ENCODE measurements around the gene UNC13C. TPM values are rescaled to one million over a fixed set of nuclear protein-coding genes. Genes with fewer than 3 reads are reported as not detected.

Gene UNC13C
- total RNA-seq, 2 experiments from 2014 or later, result not detected

DNA sequence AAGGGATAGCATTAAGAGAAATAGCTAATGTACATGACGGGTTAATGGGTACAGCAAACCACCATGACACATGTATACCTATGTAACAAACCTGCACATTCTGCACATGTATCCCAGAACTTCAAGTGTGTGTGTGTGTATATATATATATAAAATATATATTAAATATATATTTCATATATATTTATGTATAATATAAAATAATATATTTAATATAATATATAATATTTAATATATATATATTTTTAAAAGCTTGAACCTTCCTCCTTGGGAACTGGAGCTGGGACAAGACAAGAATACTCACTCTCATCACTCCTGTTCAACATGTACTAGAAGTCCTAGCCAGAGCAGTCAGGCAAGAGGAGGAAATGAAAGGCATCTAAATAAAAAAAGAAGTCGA, 149.3 kb downstream of the UNC13C start:
- Mint-ChIP-seq H3K9me3 (peaks cover 2% of the 10 kb centered on the region), H3K4me1 (no peaks in the 10 kb centered on the region), H3K27me3 (no peaks in the 10 kb centered on the region), H3K36me3 (no peaks in the 10 kb centered on the region), H3K27ac (no peak overlapping the region), H3K4me3 (no peak overlapping the region)
- DNase-seq, result no peak

DNA sequence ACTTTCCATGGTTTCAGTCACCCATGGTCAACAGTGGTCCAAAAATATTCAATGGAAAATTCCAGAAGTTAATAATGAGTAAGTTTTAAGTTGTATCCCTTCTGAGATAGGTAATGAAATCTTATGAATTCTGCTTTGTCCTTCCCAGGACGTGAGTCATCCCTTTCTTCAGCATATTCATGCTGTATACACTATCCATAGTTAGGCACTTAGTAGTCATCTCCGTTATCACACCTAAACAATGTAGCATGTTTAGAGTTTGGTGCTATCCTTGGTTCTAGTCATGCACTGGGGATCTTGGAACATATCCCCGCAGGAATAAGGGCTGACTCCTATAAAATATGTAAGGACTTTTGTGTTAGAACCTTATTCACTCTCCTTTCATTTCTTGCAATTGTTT, 153.2 kb downstream of the UNC13C start:
- no peaks in the 10 kb centered on the region for H3K36me3 Mint-ChIP-seq

DNA sequence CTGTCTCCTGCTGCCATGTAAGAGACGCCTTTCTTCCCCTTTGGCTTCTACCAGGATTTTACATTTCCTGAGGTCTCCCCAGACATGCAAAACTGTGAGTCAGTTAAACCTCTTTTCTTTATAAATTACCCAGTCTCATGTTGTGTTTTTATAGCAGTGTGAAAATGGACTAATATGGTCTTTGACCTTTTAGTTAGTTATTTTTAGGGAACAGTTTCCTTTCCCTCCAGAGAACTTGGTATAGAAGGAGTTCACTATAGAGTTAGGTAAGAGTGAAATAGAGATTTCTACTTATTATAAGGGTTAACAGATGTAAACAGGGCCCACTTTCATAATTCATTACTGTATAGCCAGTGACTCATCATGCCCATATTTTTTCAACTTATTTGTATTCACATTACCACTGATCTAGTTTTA, 170.9 kb downstream of the UNC13C start:
- Mint-ChIP-seq H3K4me3 (no peak overlapping the region), H3K9me3 (no peaks in the 10 kb centered on the region), H3K36me3 (no peaks in the 10 kb centered on the region), H3K27ac (no peak overlapping the region), H3K27me3 (no peaks in the 10 kb centered on the region), H3K4me1 (no peaks in the 10 kb centered on the region)
- DNase-seq, result no peak

More for the DNA sequence above, 153.2 kb downstream of the UNC13C start:
- H3K27ac Mint-ChIP-seq, result no peak overlapping the region
- H3K4me3 Mint-ChIP-seq, result no peak overlapping the region
- no peaks in the 10 kb centered on the region for H3K4me1 Mint-ChIP-seq
- H3K27me3 Mint-ChIP-seq, result no peaks in the 10 kb centered on the region
- no peak for DNase-seq
- H3K9me3 Mint-ChIP-seq, result peaks cover 2% of the 10 kb centered on the region

- H3K9me3 Mint-ChIP-seq, result no peaks in the 10 kb centered on the region
- no peak for DNase-seq
- no peaks in the 10 kb centered on the region for H3K36me3 Mint-ChIP-seq
- H3K27ac Mint-ChIP-seq, result no peak overlapping the region
- H3K4me1 Mint-ChIP-seq, result no peaks in the 10 kb centered on the region
- no peak overlapping the region for H3K4me3 Mint-ChIP-seq
- peaks cover 2% of the 10 kb centered on the region for H3K27me3 Mint-ChIP-seq
These were observed 172.0 kb downstream of the UNC13C start for GRCh38 chr15:54150255-54150654.

DNA sequence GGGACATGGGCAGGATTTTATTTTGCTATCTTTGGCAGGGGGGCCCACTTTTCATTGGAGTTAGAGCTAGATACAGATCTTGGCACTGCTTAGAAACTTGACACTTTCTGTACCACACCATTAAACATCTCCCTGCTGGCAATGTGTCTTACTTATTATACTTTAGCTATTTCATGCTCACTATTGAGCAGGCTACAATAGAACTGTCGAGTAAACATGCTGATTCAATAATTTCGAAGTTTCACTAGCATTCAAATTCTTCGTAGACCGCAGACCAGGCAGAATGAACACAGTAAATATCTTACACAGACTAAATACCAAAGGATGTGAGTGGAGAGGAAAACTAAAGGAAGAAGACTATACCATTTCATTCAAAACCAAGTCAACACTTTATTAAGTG, 180.8 kb downstream of the UNC13C start:
- Mint-ChIP-seq H3K4me3 (no peak overlapping the region), H3K36me3 (no peaks in the 10 kb centered on the region), H3K4me1 (no peaks in the 10 kb centered on the region), H3K27me3 (peaks cover 2% of the 10 kb centered on the region), H3K9me3 (no peaks in the 10 kb centered on the region), H3K27ac (no peak overlapping the region)
- DNase-seq, result no peak

DNA sequence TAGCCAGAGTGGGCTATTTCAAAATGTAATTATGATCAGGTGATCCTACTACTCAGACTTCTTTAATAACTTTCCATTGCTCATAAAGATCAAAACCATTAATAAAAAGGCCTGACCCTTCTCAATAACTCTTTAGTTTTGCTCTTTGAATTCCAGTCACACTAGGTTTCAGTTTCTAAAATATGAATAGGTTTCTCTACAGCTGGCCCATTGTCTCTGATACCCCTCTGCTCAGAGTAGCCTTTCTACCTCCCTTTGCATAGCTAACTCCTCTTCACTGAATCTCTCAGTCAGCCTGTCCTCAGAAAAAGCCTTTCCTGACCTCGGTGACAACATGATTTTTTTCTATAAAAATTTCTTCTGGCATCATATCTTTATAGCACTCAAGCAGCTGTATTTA, 209.1 kb downstream of the UNC13C start:
- H3K9me3 Mint-ChIP-seq, result peaks cover 3% of the 10 kb centered on the region
- H3K4me1 Mint-ChIP-seq, result no peaks in the 10 kb centered on the region
- H3K27me3 Mint-ChIP-seq, result no peaks in the 10 kb centered on the region
- no peak overlapping the region for H3K27ac Mint-ChIP-seq
- H3K36me3 Mint-ChIP-seq, result no peaks in the 10 kb centered on the region
- no peak for DNase-seq
- H3K4me3 Mint-ChIP-seq, result no peak overlapping the region

- Mint-ChIP-seq H3K36me3 (no peaks in the 10 kb centered on the region), H3K9me3 (peaks cover 19% of the 10 kb centered on the region), H3K4me3 (no peak overlapping the region), H3K4me1 (no peaks in the 10 kb centered on the region), H3K27me3 (no peaks in the 10 kb centered on the region), H3K27ac (no peak overlapping the region)
- no peak for DNase-seq
These were observed 219.8 kb downstream of the UNC13C start for GRCh38 chr15:54197995-54198394.

DNA sequence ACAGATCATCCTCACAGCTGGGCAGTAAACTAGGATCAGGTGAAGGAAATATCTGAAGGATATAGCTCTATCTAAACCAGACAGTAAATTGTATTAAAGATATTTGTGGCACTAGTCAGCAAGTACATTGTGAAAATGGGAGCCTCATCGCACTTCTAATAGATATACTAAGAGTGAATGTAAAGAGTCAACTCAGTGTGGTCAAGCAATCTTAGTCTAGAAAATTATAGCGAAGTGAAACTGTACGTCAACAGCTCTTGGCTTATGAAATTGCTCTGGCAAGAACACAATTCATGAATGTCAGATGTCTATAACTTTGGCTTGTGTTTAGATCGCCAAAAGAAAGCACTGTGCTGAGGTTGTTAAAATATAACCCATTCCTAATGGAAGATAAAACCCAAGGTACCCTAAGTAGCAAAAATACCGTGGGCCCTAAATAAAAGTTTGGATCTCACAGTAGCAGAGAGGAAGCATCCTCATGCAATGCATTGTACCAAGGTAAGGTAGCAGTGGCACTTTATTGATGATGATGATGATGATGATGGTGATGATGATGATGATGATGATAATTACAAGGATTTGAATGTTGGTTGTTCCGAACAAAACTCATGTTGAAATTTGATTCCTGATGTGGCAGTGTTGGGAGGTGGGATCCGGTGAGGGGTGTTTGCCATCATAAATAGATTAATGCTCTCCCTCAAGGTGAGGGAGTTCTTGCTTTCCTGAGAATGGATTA, 228.5 kb downstream of the UNC13C start:
- DNase-seq, result no peak
- Mint-ChIP-seq H3K27ac (no peak overlapping the region), H3K27me3 (peaks cover 4% of the 10 kb centered on the region), H3K4me3 (no peak overlapping the region), H3K4me1 (no peaks in the 10 kb centered on the region), H3K36me3 (no peaks in the 10 kb centered on the region), H3K9me3 (no peaks in the 10 kb centered on the region)

GRCh38 chr15:54208786-54209185, 230.5 kb downstream of the UNC13C start:
- Mint-ChIP-seq H3K4me1 (no peaks in the 10 kb centered on the region), H3K9me3 (no peaks in the 10 kb centered on the region), H3K36me3 (no peaks in the 10 kb centered on the region), H3K27ac (no peak overlapping the region), H3K27me3 (peaks cover 4% of the 10 kb centered on the region), H3K4me3 (no peak overlapping the region)
- no peak for DNase-seq

- no peaks in the 10 kb centered on the region for H3K9me3 Mint-ChIP-seq
- no peak overlapping the region for H3K27ac Mint-ChIP-seq
- DNase-seq, result no peak
- H3K27me3 Mint-ChIP-seq, result peaks cover 4% of the 10 kb centered on the region
- H3K4me3 Mint-ChIP-seq, result no peak overlapping the region
- no peaks in the 10 kb centered on the region for H3K36me3 Mint-ChIP-seq
- no peaks in the 10 kb centered on the region for H3K4me1 Mint-ChIP-seq
These were observed 234.4 kb downstream of the UNC13C start for GRCh38 chr15:54212635-54213034.

GRCh38 chr15:54226455-54226854, 248.2 kb downstream of the UNC13C start:
- DNase-seq, result no peak
- H3K27ac Mint-ChIP-seq, result no peak overlapping the region
- H3K4me3 Mint-ChIP-seq, result no peak overlapping the region
- H3K4me1 Mint-ChIP-seq, result no peaks in the 10 kb centered on the region
- no peaks in the 10 kb centered on the region for H3K27me3 Mint-ChIP-seq
- no peaks in the 10 kb centered on the region for H3K36me3 Mint-ChIP-seq
- H3K9me3 Mint-ChIP-seq, result peaks cover 4% of the 10 kb centered on the region

DNA sequence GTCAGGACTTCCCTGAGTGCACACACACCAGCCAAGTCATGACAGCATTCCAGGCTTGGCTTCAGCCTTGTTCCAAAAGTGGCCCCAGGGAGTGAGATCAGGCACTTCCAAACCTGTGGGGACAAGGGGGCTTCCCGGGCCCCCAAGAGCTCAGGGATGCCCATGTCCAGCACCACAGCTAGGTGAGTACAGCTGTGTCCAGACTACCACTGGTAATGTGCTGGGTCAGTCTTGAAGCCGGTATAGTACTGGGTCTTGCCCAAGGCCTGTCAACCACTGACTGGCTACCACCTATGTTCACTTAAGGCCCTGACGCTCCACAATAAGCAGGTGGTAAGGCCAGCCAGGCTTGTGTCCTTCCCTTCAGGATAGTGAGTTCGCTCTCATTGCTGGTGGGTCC, 249.3 kb downstream of the UNC13C start:
- Mint-ChIP-seq H3K4me3 (no peak overlapping the region), H3K4me1 (no peaks in the 10 kb centered on the region), H3K36me3 (no peaks in the 10 kb centered on the region), H3K9me3 (peaks cover 4% of the 10 kb centered on the region), H3K27ac (no peak overlapping the region), H3K27me3 (no peaks in the 10 kb centered on the region)
- DNase-seq, result no peak

DNA sequence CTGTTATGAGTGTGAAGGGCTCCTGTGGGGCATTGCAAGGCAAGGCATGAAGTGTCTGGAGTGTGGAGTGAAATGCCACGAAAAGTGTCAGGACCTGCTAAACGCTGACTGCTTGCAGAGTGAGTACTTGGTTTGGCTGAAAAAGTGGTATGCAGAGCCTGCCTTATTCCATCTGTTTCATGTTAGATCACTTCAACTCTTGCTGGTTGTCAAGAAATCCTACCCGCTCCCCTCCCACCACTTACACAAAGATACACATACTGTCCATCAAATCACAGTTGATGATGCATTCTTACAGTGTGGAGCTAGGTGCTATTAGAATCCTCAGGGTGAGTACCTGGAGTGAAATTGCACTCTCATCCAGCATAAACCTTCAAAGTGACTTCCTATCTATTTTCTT, 272.1 kb downstream of the UNC13C start:
- no peaks in the 10 kb centered on the region for H3K4me1 Mint-ChIP-seq
- DNase-seq, result no peak
- no peaks in the 10 kb centered on the region for H3K36me3 Mint-ChIP-seq
- no peak overlapping the region for H3K4me3 Mint-ChIP-seq
- H3K27me3 Mint-ChIP-seq, result no peaks in the 10 kb centered on the region
- no peak overlapping the region for H3K27ac Mint-ChIP-seq
- no peaks in the 10 kb centered on the region for H3K9me3 Mint-ChIP-seq

GRCh38 chr15:54256190-54256589, 277.9 kb downstream of the UNC13C start:
- no peaks in the 10 kb centered on the region for H3K27me3 Mint-ChIP-seq

DNA sequence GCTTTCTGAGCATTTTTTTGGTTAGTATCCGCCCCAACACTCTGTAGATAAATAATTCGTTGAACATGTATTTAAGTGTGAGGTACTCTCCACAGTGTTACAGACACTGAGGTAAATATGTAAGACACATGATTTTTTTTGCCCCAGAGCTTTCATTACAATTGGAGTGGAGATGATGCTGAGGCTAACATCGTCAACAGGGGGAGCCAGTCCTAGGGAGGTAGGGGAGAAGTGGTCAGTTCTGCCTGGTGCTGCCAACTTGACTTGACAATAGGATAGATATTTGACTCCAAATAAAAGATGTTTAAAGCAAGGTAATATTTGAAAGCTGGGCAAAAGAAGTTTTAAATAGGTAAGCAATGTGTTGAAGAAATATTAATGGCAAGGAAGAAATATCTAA, 295.7 kb downstream of the UNC13C start:
- no peak for DNase-seq
- no peaks in the 10 kb centered on the region for H3K9me3 Mint-ChIP-seq
- no peaks in the 10 kb centered on the region for H3K4me1 Mint-ChIP-seq
- H3K4me3 Mint-ChIP-seq, result no peak overlapping the region
- no peaks in the 10 kb centered on the region for H3K27me3 Mint-ChIP-seq
- H3K27ac Mint-ChIP-seq, result no peak overlapping the region
- no peaks in the 10 kb centered on the region for H3K36me3 Mint-ChIP-seq

More at GRCh38 chr15:54256190-54256589, 277.9 kb downstream of the UNC13C start:
- Mint-ChIP-seq H3K4me1 (no peaks in the 10 kb centered on the region), H3K27ac (no peak overlapping the region), H3K36me3 (no peaks in the 10 kb centered on the region), H3K4me3 (no peak overlapping the region), H3K9me3 (no peaks in the 10 kb centered on the region)
- no peak for DNase-seq

DNA sequence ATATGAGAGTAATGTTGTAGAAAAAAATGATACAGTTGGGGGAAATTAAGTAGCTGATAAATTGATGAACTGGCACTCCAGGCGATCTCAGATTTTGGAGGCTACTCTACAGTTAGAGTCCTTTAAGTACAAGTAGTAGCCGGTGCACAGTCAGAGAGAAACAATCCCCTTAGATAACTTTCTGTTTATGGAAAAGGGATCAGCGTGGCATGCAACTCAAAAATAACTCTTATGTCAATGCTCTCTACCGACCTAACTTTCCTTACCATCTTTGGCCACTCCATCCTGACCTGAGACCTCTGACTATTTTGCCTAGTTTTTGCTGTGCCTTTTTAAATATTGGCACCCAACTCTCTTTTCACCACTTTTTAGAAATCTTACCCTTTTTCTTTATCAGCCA, 299.6 kb downstream of the UNC13C start:
- Mint-ChIP-seq H3K4me1 (no peaks in the 10 kb centered on the region), H3K36me3 (no peaks in the 10 kb centered on the region), H3K4me3 (no peak overlapping the region), H3K27me3 (no peaks in the 10 kb centered on the region), H3K27ac (no peak overlapping the region), H3K9me3 (no peaks in the 10 kb centered on the region)
- no peak for DNase-seq
